Fibroblast of pulmonary artery (primary cell): Measurements from ENCODE around the gene ELOVL1.

Source experiments
- DNase-seq: peaks from one replicate; pipeline ENCODE4 v3.0.0-alpha.2; 2010; ENCODE audit warnings: low read depth
- H3K4me3 ChIP-seq: replicated peaks from 2 replicates; pipeline ENCODE4 v1.5.1; 2011; ENCODE audit warnings: low read depth, mild to moderate bottlenecking, control low read depth, low read length, moderate library complexity
- TF ChIP-seq, protein P1 (sequence below): IDR thresholded peaks from 2 replicates; pipeline ENCODE4 v1.5.1; 2011; ENCODE audit warnings: mild to moderate bottlenecking, control low read depth, low read length, inconsistent platforms; ENCODE audit errors: missing control alignments

ELOVL1 gene

DNA sequence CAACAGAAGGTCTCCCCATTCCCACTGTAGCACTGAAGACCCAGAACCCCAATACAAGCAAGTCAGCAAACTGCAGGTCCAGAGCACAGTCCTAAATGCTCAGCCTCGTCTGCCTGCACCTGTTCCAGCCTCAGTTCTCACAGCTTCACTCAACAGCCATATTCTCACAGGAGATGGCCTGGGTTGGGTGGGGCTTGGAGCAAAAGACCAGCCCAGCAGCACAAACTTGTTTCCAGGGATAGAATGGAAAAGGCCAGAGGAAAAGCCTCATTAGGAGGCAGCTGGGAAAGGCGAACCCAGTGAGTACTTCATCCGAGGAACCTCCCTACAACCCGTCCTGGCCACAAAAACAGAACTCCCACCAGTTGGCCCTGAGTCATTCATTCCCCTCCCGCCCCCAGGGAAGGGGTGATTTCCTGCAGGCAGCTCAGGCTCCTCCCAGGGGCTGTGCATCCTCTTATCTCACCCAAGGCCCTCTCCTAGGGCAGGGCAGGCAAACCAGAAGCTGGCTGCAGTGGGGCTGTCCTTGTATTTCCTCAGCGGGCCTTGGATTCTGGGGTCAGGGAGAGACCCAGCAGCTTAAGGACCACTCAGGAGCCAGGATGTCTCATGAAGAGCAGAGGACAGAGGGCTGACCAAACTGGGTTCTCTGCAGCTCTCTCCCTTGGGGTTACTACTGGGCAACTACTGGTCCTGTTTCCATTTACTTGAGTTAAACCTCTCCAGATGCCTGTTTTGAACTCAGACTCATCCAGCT is 37.6 kb downstream of the ELOVL1 start:
- DNase-seq, result peak; percentile 85
- no peak overlapping the region for H3K4me3 ChIP-seq
- TF ChIP-seq, protein P1, sequence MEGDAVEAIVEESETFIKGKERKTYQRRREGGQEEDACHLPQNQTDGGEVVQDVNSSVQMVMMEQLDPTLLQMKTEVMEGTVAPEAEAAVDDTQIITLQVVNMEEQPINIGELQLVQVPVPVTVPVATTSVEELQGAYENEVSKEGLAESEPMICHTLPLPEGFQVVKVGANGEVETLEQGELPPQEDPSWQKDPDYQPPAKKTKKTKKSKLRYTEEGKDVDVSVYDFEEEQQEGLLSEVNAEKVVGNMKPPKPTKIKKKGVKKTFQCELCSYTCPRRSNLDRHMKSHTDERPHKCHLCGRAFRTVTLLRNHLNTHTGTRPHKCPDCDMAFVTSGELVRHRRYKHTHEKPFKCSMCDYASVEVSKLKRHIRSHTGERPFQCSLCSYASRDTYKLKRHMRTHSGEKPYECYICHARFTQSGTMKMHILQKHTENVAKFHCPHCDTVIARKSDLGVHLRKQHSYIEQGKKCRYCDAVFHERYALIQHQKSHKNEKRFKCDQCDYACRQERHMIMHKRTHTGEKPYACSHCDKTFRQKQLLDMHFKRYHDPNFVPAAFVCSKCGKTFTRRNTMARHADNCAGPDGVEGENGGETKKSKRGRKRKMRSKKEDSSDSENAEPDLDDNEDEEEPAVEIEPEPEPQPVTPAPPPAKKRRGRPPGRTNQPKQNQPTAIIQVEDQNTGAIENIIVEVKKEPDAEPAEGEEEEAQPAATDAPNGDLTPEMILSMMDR, result no peak

DNA sequence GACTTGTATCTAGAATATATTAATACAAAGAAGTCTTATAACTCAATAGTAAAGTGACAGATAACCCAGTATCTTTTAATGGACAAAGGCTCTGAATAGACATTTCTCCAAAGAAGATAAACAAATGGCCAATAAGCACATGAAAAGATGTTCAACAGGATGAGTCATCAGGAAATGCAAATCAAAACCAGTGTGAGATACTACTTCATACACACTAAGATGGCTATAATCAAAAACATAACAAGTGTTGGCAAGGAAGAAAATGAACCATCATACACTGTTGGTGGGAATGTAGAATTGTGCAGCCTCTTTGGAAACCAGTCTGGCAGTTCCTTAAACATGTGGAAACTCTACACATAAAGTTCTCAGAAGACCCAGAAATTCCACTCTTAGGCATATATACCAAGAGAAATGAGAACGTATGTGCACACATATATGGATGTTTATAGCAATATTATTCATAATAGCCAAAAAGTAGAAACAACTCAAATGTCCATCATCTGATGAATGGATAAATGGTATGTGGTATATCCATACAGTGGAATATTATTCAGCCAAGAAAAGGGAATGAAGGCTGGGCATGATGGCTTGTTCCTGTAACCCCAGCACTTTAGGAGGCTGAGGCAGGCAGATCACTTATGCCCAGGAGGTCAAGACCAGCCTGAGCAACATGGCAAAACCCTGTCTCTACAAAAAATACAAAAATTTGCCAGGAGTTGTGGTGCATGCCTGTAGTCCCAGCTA is 40.1 kb downstream of the ELOVL1 start:
- TF ChIP-seq, protein P1, result no peak
- H3K4me3 ChIP-seq, result no peak overlapping the region
- no peak for DNase-seq

DNA sequence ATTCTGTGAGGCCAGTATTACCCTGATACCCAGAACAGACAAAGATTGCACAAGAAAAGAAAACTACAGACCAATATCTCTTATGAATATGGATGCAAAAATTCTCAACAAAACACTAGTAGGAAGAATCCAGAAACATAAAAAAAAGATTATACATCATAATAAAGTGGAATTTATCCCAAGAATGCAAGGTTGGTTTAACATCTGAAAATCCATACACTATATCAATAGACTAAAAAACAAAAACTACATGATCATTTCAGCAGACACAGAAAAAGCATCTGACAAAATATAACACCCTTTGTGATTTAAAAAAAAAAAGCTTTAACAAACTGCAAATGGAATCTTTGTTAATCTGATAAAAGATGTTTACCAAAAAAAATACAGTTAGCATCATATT is 42.4 kb downstream of the ELOVL1 start:
- TF ChIP-seq, protein P1, result no peak
- no peak overlapping the region for H3K4me3 ChIP-seq
- DNase-seq, result no peak

DNA sequence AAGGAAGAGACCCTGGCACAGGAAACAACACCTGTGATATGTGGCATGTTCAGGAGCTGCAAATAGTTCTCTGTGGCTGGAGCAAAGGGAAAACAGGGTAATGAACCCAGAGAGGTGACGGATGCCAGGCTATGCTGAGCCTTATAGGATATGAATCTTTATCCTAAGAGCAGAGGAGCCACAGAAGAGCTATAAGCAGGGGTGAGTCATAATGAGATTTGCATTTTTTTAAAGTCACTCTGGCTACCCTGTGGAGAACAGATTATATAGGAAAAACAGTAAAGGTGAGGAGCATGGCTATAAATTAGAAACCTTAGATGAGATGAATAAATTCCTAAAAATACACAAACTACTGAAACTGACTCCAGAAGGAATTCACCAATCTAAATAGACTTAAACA is 43.0 kb downstream of the ELOVL1 start:
- DNase-seq, result no peak
- TF ChIP-seq, protein P1, result no peak

DNA sequence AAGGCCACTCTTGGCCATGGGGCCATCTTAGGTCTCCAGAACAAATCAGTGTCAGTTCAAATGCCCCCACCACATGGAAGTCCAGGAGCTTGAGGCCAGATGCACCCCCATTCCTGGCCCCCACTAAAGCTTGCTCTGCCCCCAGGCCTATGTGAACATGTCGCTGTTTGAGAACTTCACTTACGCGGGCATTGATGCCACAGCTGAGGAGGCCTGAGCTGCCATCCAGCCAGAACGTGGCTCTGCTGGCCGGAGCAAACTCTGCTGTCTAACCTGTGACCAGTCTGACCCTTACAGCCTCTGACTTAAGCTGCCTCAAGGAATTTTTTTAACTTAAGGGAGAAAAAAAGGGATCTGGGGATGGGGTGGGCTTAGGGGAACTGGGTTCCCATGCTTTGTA is 45.3 kb downstream of the ELOVL1 start:
- TF ChIP-seq, protein P1, result no peak
- DNase-seq, result no peak
- no peak overlapping the region for H3K4me3 ChIP-seq

More for the DNA sequence above, 43.0 kb downstream of the ELOVL1 start:
- H3K4me3 ChIP-seq, result no peak overlapping the region

DNA sequence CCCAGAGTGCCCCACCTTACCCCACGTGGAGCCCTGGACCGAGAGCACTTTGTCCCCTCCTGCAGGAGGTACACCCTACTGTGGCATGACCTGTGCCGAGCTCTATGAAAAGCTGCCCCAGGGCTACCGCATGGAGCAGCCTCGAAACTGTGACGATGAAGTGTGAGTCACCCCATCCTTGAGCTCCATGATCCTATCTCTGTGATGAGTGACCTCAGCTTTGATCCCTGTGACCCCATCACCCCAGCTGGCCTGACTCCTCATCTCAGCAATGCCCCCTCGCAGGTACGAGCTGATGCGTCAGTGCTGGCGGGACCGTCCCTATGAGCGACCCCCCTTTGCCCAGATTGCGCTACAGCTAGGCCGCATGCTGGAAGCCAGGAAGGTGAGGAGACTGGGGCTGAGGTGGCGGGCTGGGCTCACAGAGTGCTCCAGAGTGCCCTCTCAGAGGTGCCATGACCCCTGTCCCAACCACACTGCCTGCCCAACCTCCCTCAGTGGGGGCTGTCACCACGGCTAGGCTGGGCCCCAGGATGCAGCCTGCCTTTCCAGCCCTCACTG is 46.4 kb downstream of the ELOVL1 start:
- TF ChIP-seq, protein P1, result no peak
- H3K4me3 ChIP-seq, result no peak overlapping the region
- no peak for DNase-seq
